GM19023 (cell line): ENCODE data around the gene ANO9.

Experiments used
- ATAC-seq: cut with Tn5 transposase; IDR thresholded peaks from one replicate; pipeline ENCODE4 v1.9.1; 2021; ENCODE audit warnings: mild to moderate bottlenecking, moderate library complexity; ENCODE audit not compliant: unreplicated experiment

The ANO9 gene, protein sequence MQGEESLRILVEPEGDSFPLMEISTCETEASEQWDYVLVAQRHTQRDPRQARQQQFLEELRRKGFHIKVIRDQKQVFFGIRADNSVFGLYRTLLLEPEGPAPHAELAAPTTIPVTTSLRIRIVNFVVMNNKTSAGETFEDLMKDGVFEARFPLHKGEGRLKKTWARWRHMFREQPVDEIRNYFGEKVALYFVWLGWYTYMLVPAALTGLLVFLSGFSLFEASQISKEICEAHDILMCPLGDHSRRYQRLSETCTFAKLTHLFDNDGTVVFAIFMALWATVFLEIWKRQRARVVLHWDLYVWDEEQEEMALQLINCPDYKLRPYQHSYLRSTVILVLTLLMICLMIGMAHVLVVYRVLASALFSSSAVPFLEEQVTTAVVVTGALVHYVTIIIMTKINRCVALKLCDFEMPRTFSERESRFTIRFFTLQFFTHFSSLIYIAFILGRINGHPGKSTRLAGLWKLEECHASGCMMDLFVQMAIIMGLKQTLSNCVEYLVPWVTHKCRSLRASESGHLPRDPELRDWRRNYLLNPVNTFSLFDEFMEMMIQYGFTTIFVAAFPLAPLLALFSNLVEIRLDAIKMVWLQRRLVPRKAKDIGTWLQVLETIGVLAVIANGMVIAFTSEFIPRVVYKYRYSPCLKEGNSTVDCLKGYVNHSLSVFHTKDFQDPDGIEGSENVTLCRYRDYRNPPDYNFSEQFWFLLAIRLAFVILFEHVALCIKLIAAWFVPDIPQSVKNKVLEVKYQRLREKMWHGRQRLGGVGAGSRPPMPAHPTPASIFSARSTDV

DNA sequence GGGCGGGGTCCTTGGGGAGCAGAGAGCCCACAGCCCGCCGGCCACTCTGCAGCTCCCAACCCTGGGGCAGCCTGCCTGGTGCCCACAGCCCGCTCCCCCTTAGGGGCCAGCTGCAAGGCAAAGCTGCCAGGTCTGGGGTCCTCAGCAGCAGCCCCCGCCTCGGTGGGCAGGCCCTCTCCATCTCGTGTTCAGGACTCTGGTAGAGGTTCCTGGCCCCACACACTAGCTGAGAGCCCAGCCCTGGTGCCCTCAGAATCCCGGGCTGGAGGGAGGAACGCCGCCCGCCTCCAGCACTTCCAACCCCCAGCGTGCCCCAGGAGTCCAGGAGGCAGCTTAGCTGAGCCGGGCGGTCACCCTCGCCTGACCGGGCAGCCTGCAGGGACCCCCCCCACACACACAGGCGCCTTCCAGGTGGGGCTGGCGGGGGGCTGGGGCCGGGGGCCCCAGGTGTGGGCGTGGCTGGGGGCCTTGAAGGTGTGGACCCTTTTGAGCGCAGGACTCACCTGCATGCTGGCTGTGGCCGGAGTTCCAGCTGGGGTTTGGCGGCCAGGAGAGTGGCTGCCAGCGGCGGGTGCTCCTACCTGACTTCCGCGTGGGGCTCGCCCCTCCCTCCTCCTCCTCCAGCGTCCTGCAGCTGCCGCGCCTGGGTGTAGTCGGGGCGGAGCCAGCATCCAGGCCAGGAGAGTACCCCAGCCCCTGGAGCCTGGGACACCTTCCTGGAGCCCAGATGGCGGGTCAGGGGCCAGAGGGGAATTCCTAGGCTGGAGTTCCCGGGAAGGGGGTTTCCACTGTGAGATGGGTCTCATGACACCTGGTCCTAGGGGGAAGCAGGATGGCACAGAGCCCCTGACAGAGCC lies at the start of gene ANO9:
Gene ANO9, minus strand, starts transcription at position 594 of the 857 bp plus-strand sequence. Its CDS starts 85 bp downstream, at position 509.
- no peak for ATAC-seq

- no peak for ATAC-seq
Observed at GRCh38 chr11:491358-491757, 49.5 kb upstream of the ANO9 start.

DNA sequence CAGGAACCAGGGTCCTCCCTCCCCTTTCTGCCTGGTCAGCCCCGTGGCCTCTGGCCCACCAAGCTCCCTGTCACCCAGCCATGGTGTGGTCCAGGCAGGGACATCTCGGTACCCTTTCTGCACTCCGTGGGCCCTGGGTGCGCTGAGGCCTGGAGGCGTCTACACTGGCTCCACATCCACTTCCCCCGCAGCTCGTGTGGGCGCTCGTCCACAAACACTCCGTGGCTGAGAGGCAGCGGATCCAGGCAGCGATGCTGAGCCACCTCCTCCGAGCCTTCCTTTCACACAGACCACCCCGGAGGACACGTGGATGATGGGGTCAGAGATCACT lies 49.1 kb upstream of the ANO9 start:
- no peak for ATAC-seq

GRCh38 chr11:490186-490929 lies 48.5 kb upstream of the ANO9 start:
- no peak for ATAC-seq

DNA sequence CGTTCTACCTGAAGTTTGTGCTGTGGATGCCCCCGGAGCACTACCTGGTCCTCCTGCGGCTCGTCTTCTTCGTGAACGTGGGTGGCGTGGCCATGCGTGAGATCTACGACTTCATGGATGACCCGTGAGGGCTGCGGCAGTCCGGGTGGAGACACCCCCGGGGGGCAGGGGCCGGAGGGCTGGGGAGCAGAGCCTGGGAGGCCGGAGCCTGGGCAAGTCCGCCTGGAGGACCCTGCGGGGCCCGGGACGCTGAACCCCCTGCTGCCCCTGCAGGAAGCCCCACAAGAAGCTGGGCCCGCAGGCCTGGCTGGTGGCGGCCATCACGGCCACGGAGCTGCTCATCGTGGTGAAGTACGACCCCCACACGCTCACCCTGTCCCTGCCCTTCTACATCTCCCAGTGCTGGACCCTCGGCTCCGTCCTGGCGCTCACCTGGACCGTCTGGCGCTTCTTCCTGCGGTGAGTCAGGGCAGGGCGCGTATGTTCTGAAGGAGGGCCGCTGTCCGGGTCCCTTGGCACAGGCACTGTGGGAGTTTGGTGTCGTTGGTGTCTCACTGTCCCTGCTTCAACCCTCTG lies 47.9 kb upstream of the ANO9 start:
- ATAC-seq: no peak

DNA sequence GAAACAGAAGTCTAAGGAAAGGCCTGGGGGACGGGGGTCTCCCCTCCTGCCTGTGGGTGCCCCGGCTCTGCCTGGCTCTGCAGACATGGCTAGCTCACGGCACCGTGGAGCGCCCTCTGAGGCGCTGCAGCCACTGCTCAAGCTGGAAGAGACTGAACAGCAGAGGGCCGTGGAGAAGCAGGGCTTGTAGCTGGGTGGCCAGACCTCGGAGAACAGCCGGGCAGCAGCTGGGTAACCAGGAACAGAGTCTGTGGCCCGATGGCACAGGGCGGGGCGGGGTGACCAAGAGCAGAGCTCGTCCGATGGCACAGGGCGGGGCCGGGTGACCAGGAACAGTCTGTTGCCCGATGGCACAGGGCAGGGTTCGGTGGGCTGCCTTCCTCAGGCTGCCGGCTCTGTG lies 47.2 kb upstream of the ANO9 start:
- no peak for ATAC-seq

DNA sequence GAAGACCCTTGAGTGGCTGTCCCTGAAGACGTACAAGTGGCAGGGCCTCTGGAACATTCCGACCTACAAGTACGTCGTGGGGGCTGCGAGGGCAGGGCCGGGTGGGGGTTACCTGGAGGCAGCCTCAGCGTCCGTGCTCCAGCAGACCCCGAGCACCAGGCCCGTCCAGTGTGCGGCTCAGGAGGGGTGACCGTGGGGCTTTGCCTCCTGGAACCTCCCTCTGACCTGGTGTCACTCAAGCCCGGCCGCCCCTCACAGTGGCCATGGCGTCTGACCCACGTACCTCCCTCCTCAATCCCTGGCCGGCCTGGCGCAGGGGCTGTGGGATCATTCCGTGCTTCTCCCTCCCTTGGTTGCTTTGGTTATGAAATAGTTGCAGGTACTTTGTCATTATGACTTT lies 46.8 kb upstream of the ANO9 start:
- ATAC-seq: no peak

DNA sequence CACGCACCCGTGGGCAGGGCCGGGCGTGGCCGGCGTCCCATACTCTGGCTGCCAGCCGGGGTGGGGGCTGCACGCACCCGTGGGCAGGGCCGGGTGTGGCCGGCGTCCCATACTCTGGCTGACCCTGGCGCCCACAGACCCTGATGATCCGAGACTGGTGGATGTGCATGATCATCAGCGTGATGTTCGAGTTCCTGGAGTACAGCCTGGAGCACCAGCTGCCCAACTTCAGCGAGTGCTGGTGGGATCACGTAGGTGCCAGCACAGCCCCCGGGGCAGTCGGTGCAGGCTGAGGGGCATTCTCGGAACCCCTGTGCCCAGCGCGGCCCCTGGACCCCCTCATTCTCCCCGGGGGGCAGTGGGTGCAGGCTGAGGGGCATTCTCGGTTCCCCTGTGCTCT lies 46.3 kb upstream of the ANO9 start:
- no peak for ATAC-seq

- no peak for ATAC-seq
Observed at GRCh38 chr11:487571-488021, 45.8 kb upstream of the ANO9 start.

GRCh38 chr11:486189-486588 lies 44.4 kb upstream of the ANO9 start:
- ATAC-seq: no peak

- ATAC-seq: no peak
Observed at GRCh38 chr11:484616-485015, 42.8 kb upstream of the ANO9 start.

- no peak for ATAC-seq
Observed at GRCh38 chr11:479311-479710, 37.5 kb upstream of the ANO9 start.

DNA sequence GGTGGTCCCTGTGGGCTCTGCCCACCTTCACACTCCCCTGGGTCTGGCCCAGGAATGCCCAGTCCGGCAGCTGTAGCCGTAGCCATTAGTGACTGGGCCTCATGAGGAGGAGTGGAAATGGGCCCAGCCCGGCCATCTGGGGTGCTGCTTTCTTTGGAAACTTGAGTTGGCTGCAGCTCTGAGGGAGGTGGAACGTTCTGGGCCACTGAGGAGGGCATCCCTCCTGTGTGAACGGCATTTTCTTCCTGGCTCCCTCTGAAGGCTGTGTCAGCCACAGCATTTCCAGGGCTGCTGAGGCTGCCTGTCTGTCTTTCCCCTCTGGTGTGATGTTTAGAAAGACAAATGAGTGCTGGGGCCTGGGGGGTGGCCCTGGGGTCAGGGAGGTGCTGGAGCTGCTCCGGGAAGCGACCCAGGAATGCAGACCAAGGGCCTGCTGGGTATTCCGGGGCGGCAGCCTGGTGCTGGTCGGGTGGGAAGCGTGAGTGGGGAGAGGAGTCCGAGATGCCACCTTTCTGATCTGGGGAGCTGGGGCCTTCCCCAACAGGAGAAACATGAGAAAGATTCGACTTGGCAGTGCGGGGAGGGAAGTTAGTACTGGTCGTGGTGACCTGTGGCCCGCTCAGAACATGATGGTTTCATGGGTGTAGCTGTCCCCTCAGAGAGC lies 35.4 kb upstream of the ANO9 start:
- no peak for ATAC-seq

GRCh38 chr11:476416-476815 lies 34.6 kb upstream of the ANO9 start:
- ATAC-seq: no peak

DNA sequence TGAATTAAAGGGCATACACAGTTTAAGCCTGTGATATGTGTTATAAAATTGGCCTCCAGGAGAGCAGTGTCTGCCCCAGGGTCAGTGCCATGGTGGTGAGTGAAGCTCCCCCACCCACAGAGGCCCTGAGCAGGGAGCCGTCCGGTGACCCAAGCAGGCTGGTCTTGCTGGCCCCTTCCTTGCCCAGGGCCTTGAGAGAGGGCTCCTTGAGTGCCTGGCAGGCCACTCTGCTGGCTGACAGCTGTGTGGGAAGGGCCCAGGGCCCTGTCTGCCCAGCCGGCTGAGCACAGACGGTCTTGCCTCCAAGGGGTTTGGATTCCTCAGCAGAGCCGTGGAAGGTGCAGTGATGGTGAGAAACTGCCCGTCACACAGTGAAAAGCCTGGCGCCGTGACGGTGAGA lies 34.1 kb upstream of the ANO9 start:
- no peak for ATAC-seq

- no peak for ATAC-seq
Observed at GRCh38 chr11:474914-475506, 33.2 kb upstream of the ANO9 start.

- no peak for ATAC-seq
Observed at GRCh38 chr11:473962-474785, 32.4 kb upstream of the ANO9 start.

GRCh38 chr11:473415-473814 lies 31.6 kb upstream of the ANO9 start:
- ATAC-seq: no peak

DNA sequence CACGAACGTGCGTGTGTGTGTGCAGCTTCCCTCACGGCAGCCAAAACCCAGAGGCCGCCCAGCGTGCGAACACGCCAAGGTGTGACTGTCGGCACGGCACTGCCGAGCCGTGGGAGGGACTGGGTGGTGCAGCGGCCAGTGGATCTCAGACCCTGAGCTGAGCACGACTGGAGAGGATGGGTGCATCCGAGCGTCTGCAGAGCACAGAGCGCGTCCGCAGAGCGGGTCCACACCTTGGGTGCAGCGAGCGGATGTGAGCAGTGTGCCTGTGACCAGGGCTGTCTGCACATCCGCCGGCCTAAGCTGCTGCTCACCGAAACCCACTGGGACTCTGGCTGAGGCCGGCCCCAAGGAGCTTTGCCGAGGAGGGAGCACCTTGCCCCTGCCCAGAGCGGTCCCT lies 31.0 kb upstream of the ANO9 start:
- no peak for ATAC-seq
